DMS79 treated with DMSO at 0.1 percent for 48 hours (cell line): ENCODE measurements around the gene GPN3.
"Not testable (repeated sequence)": the region's sequence is repeated elsewhere in the genome, so short reads cannot be mapped to it uniquely, and the experiment has no call there.

ENCODE experiments used
- DNase-seq: peaks from one replicate; lab custom pipeline; 2025; lab: John Stamatoyannopoulos, UW

GPN3 gene

DNA sequence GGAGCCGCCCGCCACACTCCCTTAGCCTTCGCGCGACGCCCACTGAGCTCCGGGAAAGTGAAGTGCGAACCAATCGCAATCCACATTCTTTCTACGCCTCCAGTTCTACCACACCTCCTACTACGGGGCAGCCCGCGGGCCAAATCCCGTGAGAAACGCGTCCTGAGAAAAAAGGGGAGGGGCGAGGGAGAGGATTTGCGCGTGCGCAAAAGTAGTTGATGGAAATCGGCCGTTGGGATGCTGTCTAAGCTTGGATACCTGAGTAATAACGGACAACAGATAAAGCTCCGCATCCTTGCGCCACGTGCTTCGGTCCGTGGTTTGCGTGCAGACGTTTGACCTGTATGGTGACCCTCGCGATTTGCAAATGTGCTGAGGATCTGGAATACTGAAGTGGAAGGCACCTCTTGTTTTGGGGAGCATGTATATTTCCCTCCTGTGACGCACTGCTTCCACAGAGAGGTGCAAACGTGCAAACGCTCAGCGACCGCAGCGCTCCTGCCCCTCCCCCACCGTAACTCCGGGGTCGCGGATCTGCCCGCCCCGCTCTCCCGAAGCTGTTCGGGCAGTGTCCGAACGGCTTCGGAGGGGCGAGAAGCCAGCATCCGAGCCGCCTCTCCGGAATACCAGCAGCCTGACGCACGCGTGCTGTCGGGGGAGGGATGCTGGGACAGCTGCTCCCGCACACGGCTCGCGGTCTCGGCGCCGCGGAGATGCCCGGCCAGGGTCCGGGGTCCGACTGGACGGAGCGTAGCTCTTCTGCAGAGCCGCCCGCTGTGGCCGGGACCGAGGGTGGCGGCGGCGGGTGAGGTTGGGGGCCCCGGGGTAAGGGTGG, at the start of gene GPN3, which contains the start of gene FAM216A:
TSS of gene GPN3 (minus strand) at position 44 of the 835 bp plus-strand sequence. CDS start 54 bp downstream, outside the sequence.
TSS of gene FAM216A (plus strand) at position 632 of the 835 bp plus-strand sequence. CDS start at position 663, 31 bp downstream.
- peak; percentile 98 for DNase-seq

DNA sequence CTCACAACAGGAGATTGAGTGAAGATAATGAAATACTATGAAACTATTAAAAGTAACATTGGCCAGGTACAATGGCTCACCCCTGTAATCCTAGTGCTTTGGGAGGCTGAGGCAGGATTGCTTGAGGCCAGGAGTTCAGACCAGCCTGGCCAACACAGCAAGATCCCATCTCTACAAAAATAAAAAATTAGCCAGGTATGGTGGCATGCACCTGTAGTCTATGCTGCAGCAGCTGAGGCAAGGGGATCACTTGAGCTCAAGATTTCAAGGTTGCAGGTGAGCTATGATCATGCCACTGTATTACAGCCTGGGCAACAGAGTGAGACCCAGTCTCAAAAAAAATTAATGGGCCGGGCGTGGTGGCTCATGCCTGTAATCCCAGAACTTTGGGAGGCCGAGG, 48.9 kb upstream of the GPN3 start:
- no peak for DNase-seq

DNA sequence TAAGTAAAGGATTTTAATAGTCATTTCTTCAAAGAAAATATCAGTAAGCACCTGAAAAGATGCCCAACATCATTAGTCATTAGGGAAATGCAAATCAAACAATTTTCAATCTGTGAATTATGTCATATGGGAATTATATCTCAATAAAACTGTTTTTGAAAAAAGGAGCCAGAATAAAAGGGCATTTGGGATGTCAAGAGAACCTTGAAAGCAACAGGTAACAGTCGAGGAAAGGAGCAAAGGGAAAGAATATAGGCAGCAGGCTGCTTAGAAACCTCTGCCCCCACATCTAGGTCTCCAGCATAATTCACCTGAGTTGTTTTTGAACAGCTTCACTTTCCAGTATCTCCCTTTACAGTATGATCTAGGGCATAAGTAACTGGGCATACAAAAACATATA, 46.3 kb upstream of the GPN3 start:
- no peak for DNase-seq

- DNase-seq: no peak
These were observed 45.8 kb upstream of the GPN3 start for GRCh38 chr12:110513842-110514241.

- DNase-seq: no peak
These were observed 40.1 kb upstream of the GPN3 start for GRCh38 chr12:110508071-110508586.

DNA sequence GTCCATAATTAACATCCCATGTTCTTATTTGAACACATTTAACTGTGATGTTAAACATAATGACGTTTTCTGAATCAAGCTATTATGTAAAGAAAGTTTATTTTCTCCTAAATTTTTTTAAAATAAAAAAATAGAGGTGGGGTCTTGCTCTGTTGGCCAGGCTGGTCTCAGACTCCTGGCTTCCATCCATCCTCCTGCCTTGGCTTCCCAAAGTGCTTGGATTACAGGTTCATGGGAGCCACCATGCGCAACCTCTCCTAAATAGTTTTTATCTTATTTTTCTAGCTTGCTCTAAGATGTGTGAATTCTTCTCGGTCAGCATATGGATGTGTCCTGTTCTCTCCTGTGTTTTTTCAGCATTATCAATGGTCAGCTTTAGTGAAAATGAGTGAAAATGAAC, 37.3 kb upstream of the GPN3 start:
- no peak for DNase-seq

DNA sequence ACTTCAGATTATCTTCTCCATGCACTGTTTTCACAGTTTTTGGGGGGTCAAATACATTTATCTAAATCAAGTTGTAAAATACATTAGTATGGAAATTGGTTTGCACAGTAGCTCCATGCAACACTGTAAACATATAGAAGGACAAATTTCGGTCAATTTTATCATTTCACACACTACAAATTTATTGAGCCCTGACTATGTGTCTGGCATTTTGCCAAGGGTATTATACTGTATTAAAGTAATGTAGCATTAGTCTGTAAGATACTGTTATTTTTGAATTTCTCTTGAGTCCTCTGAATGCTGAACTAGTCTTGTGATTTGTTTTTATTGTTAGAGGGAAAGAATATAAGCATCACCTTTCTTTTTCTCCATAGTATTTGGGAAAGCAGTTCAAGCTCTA, 35.4 kb upstream of the GPN3 start:
- no peak for DNase-seq

DNA sequence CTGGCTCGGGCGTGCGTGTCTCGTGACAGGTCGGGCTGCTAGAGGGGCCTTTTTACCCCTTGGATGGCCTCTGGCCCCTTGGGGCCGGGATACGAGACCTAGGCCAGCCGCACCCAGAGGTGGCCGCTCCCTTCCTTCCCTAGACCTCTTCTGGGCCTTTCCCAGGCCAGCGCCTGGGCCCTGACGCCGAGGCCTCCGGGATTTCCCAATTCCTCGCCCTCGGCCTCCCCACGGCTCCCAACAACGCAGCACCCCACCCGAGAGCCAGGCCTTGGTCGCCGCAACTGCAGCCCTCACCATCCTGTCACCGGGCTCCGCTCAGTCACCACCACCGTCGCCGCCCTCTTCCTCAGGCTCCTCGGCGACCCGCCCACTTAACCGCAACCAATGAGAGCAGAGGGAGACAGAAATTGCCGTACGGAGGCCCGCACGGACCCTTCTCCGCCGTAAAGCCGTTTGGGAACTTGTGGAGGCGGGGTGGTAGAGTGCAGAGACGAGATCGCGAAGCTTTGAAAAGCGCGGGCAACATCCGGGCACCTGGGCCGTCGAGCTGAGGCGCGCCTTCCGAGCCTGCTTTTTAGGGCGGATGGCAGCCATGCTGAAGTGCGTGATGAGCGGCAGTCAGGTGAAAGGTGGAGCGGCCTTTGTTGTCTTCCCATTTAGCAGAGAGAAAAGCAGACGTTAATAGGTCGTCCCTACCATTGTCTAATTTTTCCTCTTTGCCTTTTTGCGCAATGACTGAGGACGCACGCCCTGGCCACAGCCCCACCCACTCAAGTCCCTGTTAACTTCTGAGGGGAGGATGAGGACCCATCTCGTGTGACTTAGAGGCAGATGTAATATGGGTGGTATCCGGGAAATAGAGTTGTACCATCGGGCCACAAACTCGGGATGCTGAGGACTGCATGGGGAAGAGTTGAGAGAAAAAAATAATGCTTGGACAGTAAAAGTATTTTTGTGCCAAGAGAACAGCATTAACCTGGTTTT, 34.0 kb upstream of the GPN3 start, which contains the start of the genes RAD9B and VPS29:
TSS of gene RAD9B (plus strand) at position 580 of the 987 bp plus-strand sequence. CDS start at position 587, 7 bp downstream.
TSS of gene VPS29 (minus strand) at position 360 of the 987 bp plus-strand sequence. CDS start at position 300, 60 bp downstream.
- DNase-seq: peak; percentile 94

GRCh38 chr12:110501399-110501751, 33.3 kb upstream of the GPN3 start:
- DNase-seq: peak; percentile 48

DNA sequence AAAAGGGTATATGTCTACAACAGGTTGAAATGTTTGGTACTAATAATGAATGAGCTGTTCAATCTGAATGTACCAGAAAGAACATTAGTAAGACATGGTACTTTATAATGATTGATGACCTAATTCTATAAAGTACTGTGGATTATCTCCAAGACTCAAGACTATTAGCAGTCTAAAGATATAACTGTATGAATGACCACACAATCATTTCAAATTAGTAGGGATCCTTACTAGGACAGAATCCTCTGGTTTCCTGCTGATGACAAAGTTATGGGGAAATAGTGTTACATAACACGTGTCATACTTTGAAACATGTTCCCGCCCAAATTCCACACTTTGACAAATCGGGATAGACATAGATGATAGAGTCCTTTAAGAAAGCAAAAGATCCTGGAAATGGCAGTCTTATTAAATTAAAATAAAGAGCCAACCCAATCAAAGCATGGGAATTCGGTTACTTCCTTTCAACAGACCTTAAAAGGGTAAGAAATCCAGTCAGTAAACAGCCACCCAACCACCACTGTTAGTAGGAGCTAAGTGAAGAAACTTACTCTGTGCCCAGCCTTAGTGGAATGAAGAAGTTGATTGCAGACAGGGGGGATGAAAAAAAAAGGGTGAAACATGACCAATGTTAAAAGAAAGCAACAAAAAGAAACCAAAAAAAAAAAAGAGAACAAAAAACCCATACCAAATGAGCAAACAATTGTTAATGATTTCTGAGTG, 31.1 kb upstream of the GPN3 start:
- no peak for DNase-seq

DNA sequence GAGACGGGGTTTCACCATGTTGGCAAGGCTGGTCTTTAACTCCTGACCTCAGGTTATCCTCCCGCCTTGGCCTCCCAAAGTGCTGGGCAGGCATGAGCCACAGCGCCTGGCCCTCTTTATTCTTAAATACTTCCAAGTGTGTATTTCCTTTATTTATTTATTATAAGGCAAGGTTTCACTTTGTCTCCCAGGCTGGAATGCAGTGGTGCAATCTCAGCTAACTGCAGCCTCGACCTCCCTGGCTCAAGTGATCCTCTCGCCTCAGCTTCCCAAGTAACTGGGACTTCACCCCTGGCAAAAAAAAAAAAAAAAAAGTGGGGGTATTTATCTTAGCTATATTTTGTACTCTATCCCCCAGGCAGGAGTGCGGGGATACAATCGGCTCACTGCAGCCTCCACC, 7.4 kb upstream of the GPN3 start:
- no peak for DNase-seq

DNA sequence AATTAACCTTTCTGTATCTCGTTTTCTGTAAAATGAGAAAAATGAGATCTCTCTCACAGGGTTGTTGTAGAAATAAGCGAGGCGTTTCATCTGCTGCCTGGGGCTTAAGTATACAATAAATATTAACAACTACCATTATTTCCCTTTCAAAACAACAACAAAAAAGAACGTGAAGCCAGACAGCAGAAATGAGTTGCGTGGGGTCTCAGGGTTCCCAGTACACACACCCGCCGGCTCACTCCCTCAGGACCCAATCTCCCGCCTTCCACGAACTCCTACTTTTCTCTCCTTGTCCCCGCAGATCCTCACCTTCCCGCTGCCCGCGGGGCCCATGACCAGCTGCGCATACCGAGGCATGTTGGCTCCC, 227 bp downstream of the GPN3 start:
- no peak for DNase-seq

GRCh38 chr12:110466791-110467190, 1.3 kb downstream of the GPN3 start:
- DNase-seq: no peak

GRCh38 chr12:110465765-110466164, 2.3 kb downstream of the GPN3 start:
- DNase-seq: not testable (repeated sequence)

GRCh38 chr12:110465024-110465423, 3.0 kb downstream of the GPN3 start:
- DNase-seq: no peak

DNA sequence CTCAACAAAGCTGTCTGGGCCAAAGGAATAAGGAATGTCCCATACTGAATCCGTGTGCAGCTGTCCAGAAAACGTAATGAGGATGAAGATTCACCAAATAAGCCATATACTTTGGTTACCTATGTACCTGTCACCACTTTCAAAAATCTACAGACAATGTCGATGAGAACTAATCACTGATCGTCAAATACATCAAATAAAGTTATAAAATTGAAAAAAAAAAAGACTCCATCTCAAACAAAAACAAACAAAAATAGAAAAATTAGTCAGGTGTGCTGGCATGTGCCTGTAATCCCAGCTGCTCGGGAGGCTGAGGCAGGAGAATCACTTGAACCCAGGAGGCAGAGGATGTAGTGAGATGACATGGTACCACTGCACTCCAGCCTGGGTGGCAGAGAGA, 6.9 kb downstream of the GPN3 start:
- DNase-seq: not testable (repeated sequence)

DNA sequence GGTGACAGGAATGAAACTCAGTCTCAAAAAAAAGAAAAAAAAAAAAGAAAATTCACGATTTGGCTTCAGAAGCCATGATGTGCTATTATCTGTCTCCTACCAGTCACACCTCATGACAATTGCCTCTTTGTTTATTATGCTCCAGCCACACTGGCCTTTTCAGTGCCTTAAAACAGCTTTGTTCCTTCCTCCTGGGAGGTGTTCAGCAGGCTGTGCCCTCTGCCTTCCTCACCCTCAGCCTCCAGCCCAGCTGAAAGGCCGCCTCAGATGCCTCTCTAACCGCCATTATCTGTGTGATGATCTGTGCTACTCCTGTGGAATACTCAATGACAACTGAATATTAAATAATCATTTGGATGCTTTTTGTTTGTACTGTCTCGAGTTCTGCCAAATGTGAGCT, 9.3 kb downstream of the GPN3 start:
- DNase-seq: no peak

- DNase-seq: no peak
These were observed 14.3 kb downstream of the GPN3 start for GRCh38 chr12:110453569-110454296.

DNA sequence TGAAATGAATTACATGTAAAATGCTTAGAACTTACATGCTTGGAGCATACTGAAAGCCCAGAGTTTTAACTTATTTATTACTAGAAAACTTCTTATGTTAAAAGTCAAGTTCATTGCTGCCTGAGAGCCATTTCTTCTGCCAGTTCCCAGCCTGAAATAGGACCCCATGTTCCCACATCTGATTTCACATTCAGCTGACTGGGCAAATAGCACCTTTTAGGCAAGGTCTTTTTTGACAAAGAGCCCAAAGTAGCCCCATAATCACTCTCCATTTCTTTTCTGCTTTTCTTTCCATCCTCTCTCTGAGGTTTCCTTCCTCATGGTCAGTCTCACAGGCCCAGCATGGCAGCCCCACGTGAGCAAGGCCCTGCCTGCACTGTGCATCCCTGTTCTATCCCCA, 16.8 kb downstream of the GPN3 start:
- DNase-seq: no peak

DNA sequence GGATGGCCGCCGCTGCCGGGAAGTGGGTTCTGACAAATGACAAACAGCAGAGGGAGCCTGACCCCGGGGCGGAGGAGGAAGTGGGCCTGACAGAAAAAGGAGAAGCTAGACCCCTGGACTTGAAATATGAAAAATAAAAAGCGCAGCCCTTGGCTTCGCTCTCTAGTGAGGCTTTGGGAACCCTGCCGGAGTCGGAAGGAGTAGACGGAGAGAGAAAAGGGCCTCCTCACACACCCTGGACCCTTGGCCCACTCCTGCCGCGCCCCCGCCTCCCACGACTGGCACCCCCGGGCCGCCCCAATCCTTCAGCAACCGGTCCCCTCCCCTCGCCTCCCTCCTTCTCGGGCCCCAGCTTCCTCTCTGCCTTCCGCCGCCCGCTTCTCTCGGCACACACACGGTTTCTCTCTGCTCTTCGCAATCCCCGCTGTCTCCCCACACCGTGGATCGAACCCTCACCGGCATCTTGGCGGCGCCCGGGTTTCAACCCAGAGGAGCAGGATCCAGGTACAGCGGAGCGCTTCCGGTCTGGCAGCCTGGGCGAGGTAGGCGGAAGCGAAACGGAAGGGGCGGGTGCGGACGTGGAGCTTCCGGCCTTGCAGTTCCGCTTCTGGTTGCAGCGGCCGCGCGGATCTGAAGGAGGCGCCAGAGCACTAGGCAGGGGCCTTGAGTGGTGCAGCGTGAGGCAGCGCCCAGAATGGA, 18.1 kb downstream of the GPN3 start, which contains the start of gene ARPC3:
TSS of gene ARPC3 (minus strand) at position 539 of the 699 bp plus-strand sequence. CDS start at position 462, 77 bp downstream.
- peak; percentile 93 for DNase-seq
